Right renal pelvis (tissue), 4 donors: ENCODE measurements around the gene IL1A. TPM values are rescaled to one million over a fixed set of nuclear protein-coding genes. Genes with fewer than 3 reads are reported as not detected.
"Not testable (repeated sequence)": the region's sequence is repeated elsewhere in the genome, so short reads cannot be mapped to it uniquely, and the experiment has no call there.

ENCODE experiments used
- DNase-seq, 4 donors: peaks; one replicate each; pipeline ENCODE4 v3.0.0-alpha.2; 2013; ENCODE audit warnings: low read depth in 4 of 4, low spot score in 3 of 4, missing footprints in 1 of 4
- polyA plus RNA-seq, 4 donors: library from polyadenylated mRNA; unstranded; fragments of 120-200 nt; gene quantifications; one replicate each; pipeline ENCODE4 v1.2.1, GENCODE V29; 2013; ENCODE audit not compliant: insufficient read length in 4 of 4

The IL1A gene
- under 1 TPM in 2 of 4 donors, not detected in 2; 0.23 to 0.31 TPM for polyA plus RNA-seq

DNA sequence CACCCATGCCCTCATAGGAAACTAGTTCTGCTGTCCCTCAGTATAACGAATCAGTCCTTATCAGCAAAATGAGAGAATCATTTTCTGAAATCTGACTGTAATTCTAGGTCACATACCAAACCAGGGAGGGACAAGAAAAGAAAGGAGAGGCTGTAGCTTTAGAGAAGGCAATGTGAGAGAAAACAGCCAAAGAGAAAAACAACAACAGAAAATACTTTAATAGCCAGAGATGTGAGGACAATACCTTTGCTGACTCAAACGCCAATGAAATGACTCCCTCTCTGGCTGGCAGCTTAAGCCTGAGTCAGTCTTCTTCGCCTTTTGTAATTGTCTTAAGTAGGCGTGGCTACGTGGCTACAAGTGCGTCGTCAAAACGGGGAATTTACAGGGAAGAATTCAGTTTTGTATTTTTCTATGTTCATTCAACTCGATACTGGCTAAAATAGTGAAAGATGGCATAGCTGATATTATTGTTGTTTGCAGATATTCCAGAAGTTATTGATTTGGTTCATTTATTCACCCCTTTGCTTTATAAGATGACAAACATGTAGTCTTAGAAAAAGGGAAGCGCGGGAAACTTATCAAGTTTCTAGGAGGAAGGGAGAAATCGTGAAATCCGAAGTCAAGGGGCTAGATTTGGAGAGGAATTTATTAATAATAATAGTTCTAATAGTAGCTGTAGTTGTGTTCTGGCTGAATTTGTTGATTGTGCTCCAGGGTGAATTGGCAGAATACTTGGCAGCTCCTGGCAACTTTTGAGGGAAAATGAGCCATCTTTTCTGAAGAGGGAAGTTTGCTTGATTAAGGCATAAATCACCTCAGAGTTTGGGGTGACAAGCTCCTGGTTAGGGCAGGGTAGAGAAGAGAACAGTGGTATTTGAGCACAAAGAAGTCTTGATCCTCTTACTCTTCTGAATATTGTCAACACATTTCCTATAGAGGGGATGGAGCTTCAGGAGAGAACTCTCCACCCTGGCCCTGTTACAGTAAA lies at the start of gene IL1A:
Gene IL1A (minus strand): TSS at position 295 of the 991 bp plus-strand sequence. CDS start 723 bp downstream, outside the sequence.
- no peak for DNase-seq

GRCh38 chr2:112833976-112834375 lies 49.7 kb upstream of the IL1A start:
- no peak for DNase-seq

GRCh38 chr2:112833639-112833931 lies 49.3 kb upstream of the IL1A start:
- not testable (repeated sequence) for DNase-seq

GRCh38 chr2:112832841-112833638 lies 48.7 kb upstream of the IL1A start:
- DNase-seq = no peak

- DNase-seq = no peak
These were observed 47.9 kb upstream of the IL1A start for GRCh38 chr2:112831946-112832840.

DNA sequence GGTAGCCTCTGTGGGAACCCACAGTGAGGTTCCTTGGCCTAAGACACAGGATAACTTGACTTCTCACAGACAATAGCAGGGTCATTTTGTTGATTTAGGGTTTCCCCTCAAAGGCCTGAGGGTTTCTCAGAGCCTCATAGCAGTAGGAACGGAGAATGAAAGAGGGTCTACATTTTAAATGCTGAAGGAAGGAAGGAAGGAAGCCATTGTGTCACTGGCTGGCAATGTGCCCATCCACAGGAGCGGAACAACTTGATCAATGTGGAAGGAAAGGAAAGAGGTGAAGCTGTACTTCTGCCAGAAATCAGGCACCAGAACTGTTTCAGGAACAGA lies 47.2 kb upstream of the IL1A start:
- DNase-seq = no peak

DNA sequence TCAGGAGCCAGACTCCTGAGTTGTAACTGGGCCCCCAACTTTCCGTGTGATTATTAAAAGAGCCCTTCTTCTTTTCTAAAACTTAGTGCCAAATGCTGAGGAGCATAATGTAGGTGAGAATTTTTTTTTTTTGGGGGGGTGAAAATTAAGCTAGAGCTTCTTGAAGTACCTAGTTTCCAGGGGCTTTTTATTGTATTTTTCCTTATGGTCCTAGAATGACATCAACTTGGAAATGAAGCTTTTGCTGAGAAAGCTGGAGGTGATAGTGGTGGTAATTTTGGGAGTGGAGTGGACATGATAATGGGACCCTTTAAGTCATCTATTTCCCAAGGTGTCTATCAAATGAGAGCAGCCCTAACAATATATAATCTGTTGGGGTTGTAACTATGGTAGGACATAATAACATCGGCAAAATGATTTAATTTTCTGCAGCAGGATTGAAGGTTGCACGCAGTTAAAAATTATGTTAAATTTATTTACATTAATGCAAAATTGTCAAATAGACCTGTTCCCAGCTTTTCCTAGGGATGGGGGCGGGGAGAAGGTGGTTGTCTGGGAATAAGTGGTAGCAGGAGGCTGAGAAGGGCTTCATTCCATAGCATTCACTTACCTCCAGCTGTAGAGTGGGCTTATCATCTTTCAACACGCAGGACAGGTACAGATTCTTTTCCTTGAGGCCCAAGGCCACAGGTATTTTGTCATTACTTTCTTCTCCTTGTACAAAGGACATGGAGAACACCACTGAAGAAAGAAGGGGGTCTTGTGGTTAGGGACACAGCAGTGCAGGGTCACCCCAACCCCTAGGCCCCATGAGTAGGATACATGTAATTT lies 46.6 kb upstream of the IL1A start:
- DNase-seq = no peak

DNA sequence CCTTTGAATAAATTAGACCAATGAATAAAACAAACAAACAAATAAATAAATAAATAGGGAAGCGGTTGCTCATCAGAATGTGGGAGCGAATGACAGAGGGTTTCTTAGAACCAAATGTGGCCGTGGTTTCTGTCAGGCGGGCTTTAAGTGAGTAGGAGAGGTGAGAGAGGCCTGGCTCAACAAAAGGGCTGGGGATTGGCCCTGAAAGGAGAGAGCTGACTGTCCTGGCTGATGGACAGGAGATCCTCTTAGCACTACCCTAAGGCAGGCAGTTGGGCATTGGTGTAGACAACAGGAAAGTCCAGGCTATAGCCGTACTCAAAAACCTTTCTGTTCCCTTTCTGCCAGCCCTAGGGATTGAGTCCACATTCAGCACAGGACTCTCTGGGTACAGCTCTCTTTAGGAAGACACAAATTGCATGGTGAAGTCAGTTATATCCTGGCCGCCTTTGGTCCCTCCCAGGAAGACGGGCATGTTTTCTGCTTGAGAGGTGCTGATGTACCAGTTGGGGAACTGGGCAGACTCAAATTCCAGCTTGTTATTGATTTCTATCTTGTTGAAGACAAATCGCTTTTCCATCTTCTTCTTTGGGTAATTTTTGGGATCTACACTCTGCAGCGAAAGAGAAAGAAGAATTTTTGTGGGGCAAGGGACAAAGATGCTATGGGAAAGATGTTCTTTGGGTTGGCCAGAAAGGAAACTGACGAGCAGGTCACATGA lies 45.8 kb upstream of the IL1A start:
- no peak for DNase-seq

GRCh38 chr2:112829101-112829960 lies 45.0 kb upstream of the IL1A start:
- no peak for DNase-seq

GRCh38 chr2:112828251-112828691 lies 44.0 kb upstream of the IL1A start:
- DNase-seq = no peak

DNA sequence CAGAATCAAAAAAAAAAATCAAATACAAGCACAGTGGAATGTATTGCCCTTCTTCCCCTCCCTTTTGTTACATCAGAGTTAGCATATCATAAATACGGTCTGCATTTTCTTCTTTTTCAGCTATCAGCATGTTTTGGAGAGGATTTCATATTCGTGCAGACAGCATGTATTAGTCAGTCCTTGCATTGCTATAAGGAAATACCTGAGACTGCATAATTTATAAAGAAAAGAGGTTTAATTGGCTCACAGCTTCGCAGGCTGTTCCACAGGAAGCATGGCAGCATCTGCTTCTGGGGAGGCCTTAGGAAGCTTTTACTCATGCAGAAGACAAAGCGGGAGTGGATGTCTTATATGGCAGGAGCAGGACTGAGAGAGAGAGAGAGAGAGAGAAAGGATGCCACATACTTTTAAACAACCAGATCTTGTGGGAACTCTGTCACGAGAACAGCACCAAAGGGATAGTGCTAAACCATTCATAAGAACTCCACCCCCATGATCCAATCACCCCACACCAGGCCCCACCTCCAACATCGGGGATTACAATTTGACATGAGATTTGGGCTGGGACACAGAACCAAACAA lies 43.4 kb upstream of the IL1A start:
- DNase-seq = no peak

- no peak for DNase-seq
These were observed 42.7 kb upstream of the IL1A start for GRCh38 chr2:112827009-112827408.

- DNase-seq = no peak
These were observed 41.4 kb upstream of the IL1A start for GRCh38 chr2:112825706-112826105.

- no peak for DNase-seq
These were observed 40.4 kb upstream of the IL1A start for GRCh38 chr2:112824694-112825085.

DNA sequence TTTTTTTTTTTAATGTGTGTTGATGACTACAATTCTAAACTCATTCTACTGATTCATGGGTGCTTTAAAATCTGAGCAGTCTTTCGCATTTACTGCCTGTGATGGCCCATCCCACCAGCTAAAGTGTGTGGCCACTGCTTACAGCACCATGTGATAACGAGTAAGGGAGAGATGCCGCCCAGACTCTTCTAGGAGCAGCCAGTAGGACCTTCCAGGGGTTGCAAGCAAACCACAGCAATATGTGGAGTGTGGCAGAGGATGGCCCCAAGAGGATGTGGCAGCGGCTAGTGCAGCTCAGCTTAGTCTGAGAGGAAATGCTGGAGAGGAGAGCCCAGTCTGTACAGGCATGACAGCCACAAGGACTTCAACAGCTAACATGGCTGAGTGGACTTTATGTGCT lies 37.4 kb upstream of the IL1A start:
- no peak for DNase-seq

DNA sequence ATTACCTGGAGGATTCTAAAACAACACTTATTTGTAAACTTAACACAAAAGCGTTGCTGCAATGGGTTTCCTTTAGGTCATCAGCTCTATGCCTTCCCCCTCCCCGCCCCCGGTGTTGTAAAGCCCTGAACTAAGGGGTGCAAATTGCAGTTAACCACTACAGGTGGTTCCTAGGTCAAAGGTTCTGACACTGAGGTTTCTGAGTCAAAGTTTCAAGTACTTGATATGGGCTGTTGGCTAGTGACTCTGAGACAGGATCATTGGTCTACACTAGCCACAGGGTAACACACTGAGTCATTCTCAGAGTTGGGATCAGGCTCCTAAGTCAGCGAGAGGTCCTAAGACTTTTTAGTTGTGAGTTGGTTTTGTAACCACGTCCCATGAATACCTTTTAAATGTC lies 36.8 kb upstream of the IL1A start:
- no peak for DNase-seq

DNA sequence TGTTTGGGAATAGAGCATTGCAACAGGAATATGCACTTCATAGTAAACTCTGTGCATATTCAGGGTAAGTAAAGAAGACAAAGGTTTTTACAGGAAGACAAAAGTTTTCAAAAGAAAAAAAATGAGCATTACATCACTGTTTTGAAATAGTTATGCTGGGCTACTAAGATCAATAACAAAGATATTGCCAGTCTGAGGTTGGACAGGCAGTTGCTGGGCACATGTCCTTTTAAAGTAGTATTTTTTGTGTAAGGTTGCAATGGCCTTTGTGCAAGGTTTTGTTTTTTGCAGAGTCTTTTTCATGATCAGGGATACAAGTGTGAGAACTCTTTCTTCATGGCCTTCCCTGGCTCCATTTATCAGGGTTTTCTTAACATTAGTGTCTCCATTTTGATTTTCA lies 36.0 kb upstream of the IL1A start:
- no peak for DNase-seq

- DNase-seq = no peak
These were observed 34.8 kb upstream of the IL1A start for GRCh38 chr2:112819081-112819480.
